Osteoblast (primary cell): ENCODE data around the gene NCKAP5. TPM values are rescaled to one million over a fixed set of nuclear protein-coding genes. Genes with fewer than 3 reads are reported as not detected.
A peak's percentile ranks its signal among the peaks of the same experiment; 100 is the strongest.

Source experiments
- DNase-seq: peaks from one replicate; pipeline ENCODE4 v3.0.0; 2011; ENCODE audit warnings: low spot score, mixed read lengths; ENCODE audit not compliant: insufficient read length; ENCODE audit errors: missing footprints
- H2AFZ ChIP-seq: 2 replicates; pipeline ENCODE4 v1.6.0; 2011; ENCODE audit warnings: mild to moderate bottlenecking, low read length
- H3K27ac ChIP-seq: 2 replicates; pipeline ENCODE4 v1.5.1; 2011; ENCODE audit warnings: mild to moderate bottlenecking, low read depth, low read length, moderate library complexity
- H3K27me3 ChIP-seq: 2 replicates; pipeline ENCODE4 v1.6.0; 2012; ENCODE audit warnings: mild to moderate bottlenecking, control low read depth, inconsistent platforms, low read length, moderate library complexity; ENCODE audit not compliant: insufficient read depth
- H3K36me3 ChIP-seq: 2 replicates; pipeline ENCODE4 v1.5.1; 2011; ENCODE audit warnings: mild to moderate bottlenecking, low read length, control low read depth, moderate library complexity; ENCODE audit not compliant: insufficient read depth
- H3K4me1 ChIP-seq: 2 replicates; pipeline ENCODE4 v1.5.1; 2011; ENCODE audit warnings: mild to moderate bottlenecking, low read length, control low read depth, moderate library complexity; ENCODE audit not compliant: insufficient read depth
- H3K4me2 ChIP-seq: 2 replicates; pipeline ENCODE4 v1.6.0; 2011; ENCODE audit warnings: mild to moderate bottlenecking, low read length; ENCODE audit not compliant: insufficient read depth
- H3K4me3 ChIP-seq: fragments of 200-600 bp; sonication (generic); 3 replicates; pipeline ENCODE4 v1.5.1; 2012; ENCODE audit warnings: mild to moderate bottlenecking, low read length, inconsistent platforms; ENCODE audit not compliant: insufficient read depth
- H3K79me2 ChIP-seq: 2 replicates; pipeline ENCODE4 v1.6.0; 2012; ENCODE audit warnings: mild to moderate bottlenecking, low read length, control low read depth, inconsistent platforms; ENCODE audit not compliant: insufficient read depth
- H3K9me3 ChIP-seq: 2 replicates; pipeline ENCODE4 v1.5.1; 2011; ENCODE audit warnings: low read depth, low read length, control low read depth
- H4K20me1 ChIP-seq: 2 replicates; pipeline ENCODE4 v1.6.0; 2012; ENCODE audit warnings: mild to moderate bottlenecking, low read length, control low read depth; ENCODE audit not compliant: insufficient read depth
- CTCF ChIP-seq: IDR thresholded peaks from 2 replicates; pipeline ENCODE4 v1.5.1; 2011; ENCODE audit warnings: mild to moderate bottlenecking, low read depth, low read length, moderate library complexity; ENCODE audit errors: extremely low read depth
- total RNA-seq: library from RNA; depleted of rRNA; stranded (reverse); fragments of >200 nt; gene quantifications from 2 replicates; pipeline ENCODE4 v1.2.3, GENCODE V29; 2012

NCKAP5 gene
- total RNA-seq, 1 donor: 1.8 TPM

GRCh38 chr2:133598769-133599168 lies 30.5 kb upstream of the NCKAP5 start:
- H3K27me3 ChIP-seq: peaks cover 11% of the 10 kb centered on the region
- H3K27ac ChIP-seq: no peak overlapping the region
- no peaks in the 10 kb centered on the region for H3K36me3 ChIP-seq
- no peaks in the 10 kb centered on the region for H3K79me2 ChIP-seq
- H2AFZ ChIP-seq: no peak overlapping the region
- H3K9me3 ChIP-seq: no peaks in the 10 kb centered on the region
- no peak for DNase-seq
- H3K4me3 ChIP-seq: no peak overlapping the region
- H3K4me1 ChIP-seq: peaks cover 4% of the 10 kb centered on the region
- no peak for TF ChIP-seq CTCF
- no peaks in the 10 kb centered on the region for H4K20me1 ChIP-seq
- no peak overlapping the region for H3K4me2 ChIP-seq

- no peak overlapping the region for H3K27ac ChIP-seq
- H3K4me2 ChIP-seq: no peak overlapping the region
- no peaks in the 10 kb centered on the region for H3K9me3 ChIP-seq
- no peaks in the 10 kb centered on the region for H4K20me1 ChIP-seq
- H3K79me2 ChIP-seq: no peaks in the 10 kb centered on the region
- no peak for TF ChIP-seq CTCF
- peaks cover 11% of the 10 kb centered on the region for H3K27me3 ChIP-seq
- DNase-seq: no peak
- H3K4me1 ChIP-seq: peaks cover 4% of the 10 kb centered on the region
- no peak overlapping the region for H3K4me3 ChIP-seq
- H3K36me3 ChIP-seq: no peaks in the 10 kb centered on the region
- H2AFZ ChIP-seq: no peak overlapping the region
Measured at GRCh38 chr2:133596701-133597393, 28.6 kb upstream of the NCKAP5 start.

- H4K20me1 ChIP-seq: no peaks in the 10 kb centered on the region
- no peaks in the 10 kb centered on the region for H3K36me3 ChIP-seq
- DNase-seq: no peak
- no peaks in the 10 kb centered on the region for H3K9me3 ChIP-seq
- peaks cover 3% of the 10 kb centered on the region for H3K27me3 ChIP-seq
- TF ChIP-seq CTCF: no peak
- no peaks in the 10 kb centered on the region for H3K79me2 ChIP-seq
- H3K27ac ChIP-seq: peak overlapping the region; percentile 73
- H3K4me3 ChIP-seq: peak overlapping the region; percentile 15
- H3K4me1 ChIP-seq: peaks cover 36% of the 10 kb centered on the region
- no peak overlapping the region for H2AFZ ChIP-seq
- peak overlapping the region; percentile 77 for H3K4me2 ChIP-seq
Measured at GRCh38 chr2:133591164-133591563, 22.9 kb upstream of the NCKAP5 start.

- peak overlapping the region; percentile 3 for H3K27ac ChIP-seq
- no peaks in the 10 kb centered on the region for H3K36me3 ChIP-seq
- no peak overlapping the region for H2AFZ ChIP-seq
- DNase-seq: no peak
- H3K9me3 ChIP-seq: no peaks in the 10 kb centered on the region
- no peak overlapping the region for H3K4me3 ChIP-seq
- H3K4me2 ChIP-seq: no peak overlapping the region
- H4K20me1 ChIP-seq: no peaks in the 10 kb centered on the region
- TF ChIP-seq CTCF: no peak
- H3K27me3 ChIP-seq: peaks cover 3% of the 10 kb centered on the region
- no peaks in the 10 kb centered on the region for H3K79me2 ChIP-seq
- peaks cover 36% of the 10 kb centered on the region for H3K4me1 ChIP-seq
Measured at GRCh38 chr2:133589456-133589855, 21.2 kb upstream of the NCKAP5 start.
